Erythroblast (primary cell): Measurements from ENCODE around the gene URGCP.

Source experiments
- GATA1 ChIP-seq: IDR thresholded peaks from 2 replicates; pipeline ENCODE4 v1.6.1; 2011; ENCODE audit warnings: low read depth, mild to moderate bottlenecking, control low read depth, low read length, moderate library complexity
- POLR2A ChIP-seq: IDR thresholded peaks from 2 replicates; pipeline ENCODE4 v1.6.1; 2011; ENCODE audit warnings: mild to moderate bottlenecking, low read length

DNA sequence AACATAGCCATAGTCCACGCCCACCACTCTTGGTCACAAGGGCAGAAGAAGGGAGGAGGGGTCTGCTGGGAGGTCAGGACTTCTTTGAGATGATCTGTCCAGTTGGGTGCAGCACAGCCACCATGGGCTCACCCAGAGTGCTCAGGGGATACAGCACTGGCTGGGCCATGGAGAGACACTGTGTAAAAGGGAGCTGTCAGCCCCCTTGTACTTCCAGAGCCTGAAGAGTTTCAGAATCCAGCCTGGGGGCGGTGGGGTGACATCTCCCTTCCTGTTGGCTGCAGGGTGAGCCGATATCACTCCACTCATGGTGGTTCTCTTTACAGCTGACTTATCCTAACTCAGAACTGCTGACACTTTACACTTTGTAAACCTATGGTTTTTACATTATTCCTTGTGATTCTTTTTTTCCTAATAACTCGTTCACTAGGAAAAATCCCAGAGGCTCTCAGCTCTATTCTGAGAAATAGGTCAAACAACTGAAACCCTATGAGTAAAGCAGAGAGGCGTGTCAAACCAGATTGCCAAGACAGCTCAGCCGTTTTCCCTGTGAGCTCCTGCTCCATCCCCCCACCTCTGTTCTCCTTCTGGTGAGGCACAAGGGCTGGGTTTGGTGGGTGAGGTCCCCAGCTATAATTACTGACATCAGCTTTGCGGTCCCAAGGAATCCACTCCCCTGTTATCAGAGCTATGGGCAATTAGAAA lies 33.8 kb downstream of the URGCP start:
- TF ChIP-seq POLR2A (no peak), GATA1 (no peak)
